Measurements from ENCODE around the gene DSCAM. TPM values are rescaled to one million over a fixed set of nuclear protein-coding genes. Genes with fewer than 3 reads are reported as not detected.

The DSCAM gene
- total and polyA plus RNA-seq, 10 donors, result 0.02 to 2.7 (median 2.0) TPM

DNA sequence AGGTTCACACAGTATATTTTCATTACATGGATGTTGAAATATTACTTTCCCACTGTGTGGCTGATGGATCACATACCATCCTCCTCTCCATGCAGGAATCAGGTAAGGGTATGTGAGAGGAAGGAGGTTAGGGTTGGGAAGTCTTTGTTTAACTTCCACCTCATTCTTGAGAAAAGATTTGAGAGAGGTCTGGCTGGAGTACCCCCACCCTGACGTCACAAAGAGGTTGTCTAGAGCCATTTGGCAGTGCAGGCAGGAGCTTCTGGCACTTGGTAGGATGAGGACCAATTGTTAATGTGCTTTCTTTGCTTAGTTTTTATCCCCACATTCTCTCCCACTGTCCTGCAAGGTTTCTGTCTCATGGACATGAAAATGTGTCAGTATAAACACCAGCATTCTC, 356.6 kb downstream of the DSCAM start:
- H3K4me1 ChIP-seq, result no peaks in the 10 kb centered on the region
- no peak for TF ChIP-seq POLR2AphosphoS5 (IDR thresholded peaks at IDR 0.05)
- TF ChIP-seq, protein P1, sequence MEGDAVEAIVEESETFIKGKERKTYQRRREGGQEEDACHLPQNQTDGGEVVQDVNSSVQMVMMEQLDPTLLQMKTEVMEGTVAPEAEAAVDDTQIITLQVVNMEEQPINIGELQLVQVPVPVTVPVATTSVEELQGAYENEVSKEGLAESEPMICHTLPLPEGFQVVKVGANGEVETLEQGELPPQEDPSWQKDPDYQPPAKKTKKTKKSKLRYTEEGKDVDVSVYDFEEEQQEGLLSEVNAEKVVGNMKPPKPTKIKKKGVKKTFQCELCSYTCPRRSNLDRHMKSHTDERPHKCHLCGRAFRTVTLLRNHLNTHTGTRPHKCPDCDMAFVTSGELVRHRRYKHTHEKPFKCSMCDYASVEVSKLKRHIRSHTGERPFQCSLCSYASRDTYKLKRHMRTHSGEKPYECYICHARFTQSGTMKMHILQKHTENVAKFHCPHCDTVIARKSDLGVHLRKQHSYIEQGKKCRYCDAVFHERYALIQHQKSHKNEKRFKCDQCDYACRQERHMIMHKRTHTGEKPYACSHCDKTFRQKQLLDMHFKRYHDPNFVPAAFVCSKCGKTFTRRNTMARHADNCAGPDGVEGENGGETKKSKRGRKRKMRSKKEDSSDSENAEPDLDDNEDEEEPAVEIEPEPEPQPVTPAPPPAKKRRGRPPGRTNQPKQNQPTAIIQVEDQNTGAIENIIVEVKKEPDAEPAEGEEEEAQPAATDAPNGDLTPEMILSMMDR (IDR thresholded peaks at IDR 0.05 in 8 of 11, conservative IDR thresholded peaks at IDR 0.05 in 3 of 11), result no peak
- no peak for TF ChIP-seq POLR2A (IDR thresholded peaks at IDR 0.05)
- 68 to 85% (median 78%) methylated on average over 1 of the region's 1 CpG for WGBS, 5 donors

DNA sequence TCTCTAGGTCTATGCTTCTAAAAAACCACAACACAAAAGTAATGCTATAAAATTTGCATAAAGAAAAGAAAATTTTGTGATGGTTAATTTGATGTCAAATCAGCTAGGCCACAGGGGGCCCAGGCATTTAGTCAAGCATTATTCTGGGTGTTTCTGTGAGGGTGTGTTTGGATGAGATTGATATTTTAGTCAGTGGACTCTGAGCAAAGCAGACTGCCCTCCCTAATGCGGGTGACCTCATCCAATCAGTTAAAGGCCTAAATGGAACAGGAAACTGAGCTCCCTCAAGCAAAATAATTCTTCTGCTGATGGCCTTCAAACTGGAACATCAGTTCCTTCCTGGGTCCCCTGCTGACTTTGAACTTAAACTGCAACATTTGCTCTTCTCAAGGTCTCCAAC, 358.0 kb downstream of the DSCAM start:
- Histone ChIP-seq H3K27me3 (replicated peaks in 1 of 7) (no peaks in the 10 kb centered on the region), H3K4me3 (no peak overlapping the region), H3K27ac (no peak overlapping the region), H3K9me3 (peaks cover 0 to 43% (median 31%) of the 10 kb centered on the region in 8 donors), H3K36me3 (no peaks in the 10 kb centered on the region), H3K4me1 (no peaks in the 10 kb centered on the region)
- TF ChIP-seq POLR2AphosphoS5 (IDR thresholded peaks at IDR 0.05) (no peak), POLR2A (IDR thresholded peaks at IDR 0.05) (no peak)
- TF ChIP-seq, protein P1 (IDR thresholded peaks at IDR 0.05 in 8 of 11, conservative IDR thresholded peaks at IDR 0.05 in 3 of 11), result no peak
- no peak for DNase-seq
- intact Hi-C loops (cut with DNase I; ENCODE audit: low total_unique reads), result no loop called here
- WGBS, 5 donors, result 75 to 96% (median 89%) methylated on average over 1 of the region's 1 CpG

More for the DNA sequence above, 356.6 kb downstream of the DSCAM start:
- no peak overlapping the region for H3K27ac ChIP-seq
- H3K9me3 ChIP-seq, result peaks cover 0 to 43% (median 31%) of the 10 kb centered on the region in 8 donors
- H3K36me3 ChIP-seq, result no peaks in the 10 kb centered on the region
- intact Hi-C loops (cut with DNase I; ENCODE audit: low total_unique reads), result no loop called here
- H3K4me3 ChIP-seq, result no peak overlapping the region
- H3K27me3 ChIP-seq (replicated peaks in 1 of 7), result no peaks in the 10 kb centered on the region
- no peak for DNase-seq

DNA sequence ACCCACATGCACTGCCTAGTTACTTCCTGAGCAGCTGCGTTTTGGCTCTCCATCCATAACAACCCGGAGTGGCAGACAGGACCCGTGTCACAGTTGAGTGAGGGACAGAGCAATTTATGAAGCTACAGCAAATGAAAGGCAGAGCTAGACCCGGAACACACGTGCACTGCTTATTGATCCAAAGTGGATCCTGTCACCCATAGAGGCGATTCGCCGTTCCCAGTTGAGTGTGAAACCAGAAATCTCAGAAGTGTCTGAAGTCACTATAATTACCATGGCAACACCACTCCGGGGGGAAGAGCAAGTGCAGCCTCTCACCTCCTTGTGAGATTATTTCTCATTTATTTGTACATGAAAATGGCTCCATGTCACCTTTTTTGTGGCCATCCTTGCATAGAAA, 365.2 kb downstream of the DSCAM start:
- no peaks in the 10 kb centered on the region for H3K27me3 ChIP-seq (replicated peaks in 1 of 7)
- intact Hi-C loops (cut with DNase I; ENCODE audit: low total_unique reads), result no loop called here
- no peaks in the 10 kb centered on the region for H3K4me1 ChIP-seq
- no peak overlapping the region for H3K27ac ChIP-seq
- peaks cover 0 to 11% (median 0%) of the 10 kb centered on the region in 8 donors for H3K9me3 ChIP-seq
- DNase-seq, result no peak
- no peak overlapping the region for H3K4me3 ChIP-seq
- TF ChIP-seq POLR2A (IDR thresholded peaks at IDR 0.05) (no peak), POLR2AphosphoS5 (IDR thresholded peaks at IDR 0.05) (no peak)
- TF ChIP-seq, protein P1 (IDR thresholded peaks at IDR 0.05 in 8 of 11, conservative IDR thresholded peaks at IDR 0.05 in 3 of 11), result no peak
- H3K36me3 ChIP-seq, result no peaks in the 10 kb centered on the region
- 81 to 87% (median 86%) methylated on average over 9 of the region's 9 CpGs for WGBS, 5 donors

DNA sequence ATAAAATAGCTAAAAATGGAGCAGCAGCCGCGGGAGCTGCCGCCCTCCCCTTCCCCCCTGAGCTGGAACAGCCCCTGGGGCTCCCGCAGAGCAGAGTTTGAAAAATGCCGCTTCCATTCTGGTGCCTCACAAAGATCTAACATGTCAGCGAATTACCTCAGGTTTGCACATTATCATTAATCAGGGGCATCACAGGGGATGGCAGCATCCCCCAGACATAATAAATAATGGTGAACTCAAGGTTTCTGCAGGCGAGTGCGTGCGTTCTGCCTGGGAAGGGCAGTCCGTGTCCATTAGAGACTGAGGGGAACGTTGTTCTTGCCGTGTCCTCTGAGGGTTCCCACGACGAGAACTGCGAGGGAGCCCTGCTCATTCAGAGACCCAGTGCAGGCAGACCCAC, 372.4 kb downstream of the DSCAM start:
- Histone ChIP-seq H3K36me3 (no peaks in the 10 kb centered on the region), H3K4me1 (no peaks in the 10 kb centered on the region), H3K27ac (no peak overlapping the region), H3K4me3 (no peak overlapping the region), H3K27me3 (replicated peaks in 1 of 7) (no peaks in the 10 kb centered on the region), H3K9me3 (peaks cover 0 to 4% (median 0%) of the 10 kb centered on the region in 8 donors)
- TF ChIP-seq POLR2A (IDR thresholded peaks at IDR 0.05), result no peak
- no peak for TF ChIP-seq POLR2AphosphoS5 (IDR thresholded peaks at IDR 0.05)
- TF ChIP-seq, protein P1 (IDR thresholded peaks at IDR 0.05 in 8 of 11, conservative IDR thresholded peaks at IDR 0.05 in 3 of 11), result no peak
- 89 to 94% (median 91%) methylated on average over 15 of the region's 15 CpGs for WGBS, 5 donors
- intact Hi-C loops (cut with DNase I; ENCODE audit: low total_unique reads), result no loop called here
- no peak for DNase-seq

Data from spleen (tissue), 11 donors.